HL-60 (cell line): ENCODE data around the gene PDE8A.

ENCODE experiments used
- DNase-seq, 2 experiments: peaks; one replicate each; pipeline ENCODE4 v3.0.0-alpha.2; 2010 to 2020; ENCODE audit warnings: low read depth in 1 of 2, low spot score in 1 of 2
- H3K27ac ChIP-seq: fragments of 250-450 bp; sonication (Bioruptor Pico); replicated peaks from 2 replicates; pipeline ENCODE4 v1.5.1; 2020; ENCODE audit warnings: mild to moderate bottlenecking, moderate library complexity
- H3K27me3 ChIP-seq: fragments of 250-450 bp; sonication (Bioruptor Pico); 2 replicates; pipeline ENCODE4 v1.5.1; 2021; ENCODE audit warnings: mild to moderate bottlenecking, moderate library complexity; ENCODE audit not compliant: insufficient read depth, poor library complexity, severe bottlenecking
- H3K4me3 ChIP-seq: replicated peaks from 2 replicates; pipeline ENCODE4 v1.5.1; 2011; ENCODE audit warnings: mild to moderate bottlenecking, control low read depth, low read length; ENCODE audit not compliant: insufficient read depth
- CTCF ChIP-seq: IDR thresholded peaks from one replicate; pipeline ENCODE4 v1.5.1; 2011; ENCODE audit warnings: low read length, control low read depth, inconsistent platforms; ENCODE audit not compliant: insufficient read depth
- GABPA ChIP-seq: IDR thresholded peaks from 2 replicates; pipeline ENCODE4 v1.6.1; 2012; ENCODE audit warnings: low read depth
- POLR2AphosphoS5 ChIP-seq: IDR thresholded peaks from 2 replicates; pipeline ENCODE4 v1.6.1; 2012; ENCODE audit warnings: low read depth
- SPI1 ChIP-seq: IDR thresholded peaks from 2 replicates; pipeline ENCODE4 v1.6.1; 2012; ENCODE audit warnings: low read depth, mild to moderate bottlenecking, borderline replicate concordance
- TF ChIP-seq, protein P1 (sequence below): IDR thresholded peaks from 2 replicates; pipeline ENCODE4 v1.6.1; 2012; ENCODE audit warnings: low read depth; ENCODE audit not compliant: insufficient replicate concordance

PDE8A gene

DNA sequence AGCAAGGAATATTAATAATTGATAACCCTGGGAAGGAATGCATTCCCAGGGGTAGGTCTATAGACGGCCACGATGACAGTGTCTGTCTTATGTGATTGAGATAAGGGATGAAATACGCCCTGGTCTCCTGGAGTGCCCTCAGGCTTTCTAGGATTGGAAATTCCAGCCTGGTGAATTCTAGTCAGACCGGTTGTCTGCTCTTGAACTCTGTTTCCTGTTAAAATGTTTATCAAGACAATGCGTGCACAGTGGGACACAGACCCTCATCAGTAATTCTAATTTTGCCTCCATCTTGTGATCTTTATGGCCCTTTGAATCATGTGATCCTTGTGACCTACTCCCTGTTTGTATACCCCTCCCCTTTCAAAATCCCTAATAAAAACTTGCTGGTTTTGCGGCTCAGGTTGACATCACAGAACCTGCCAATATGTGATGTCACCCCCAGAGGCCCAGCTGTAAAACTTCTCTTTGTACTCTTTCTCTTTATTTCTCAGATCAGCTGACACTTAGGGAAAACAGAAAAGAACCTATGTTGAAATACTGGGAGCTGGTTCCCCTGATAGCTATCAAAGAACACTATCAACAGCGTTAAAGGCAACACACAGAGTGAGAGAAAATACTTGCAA, 183.3 kb downstream of the PDE8A start:
- no peak overlapping the region for H3K4me3 ChIP-seq
- no peak for DNase-seq
- H3K27ac ChIP-seq, result no peak overlapping the region
- H3K27me3 ChIP-seq, result no peaks in the 10 kb centered on the region
- TF ChIP-seq, protein P1, sequence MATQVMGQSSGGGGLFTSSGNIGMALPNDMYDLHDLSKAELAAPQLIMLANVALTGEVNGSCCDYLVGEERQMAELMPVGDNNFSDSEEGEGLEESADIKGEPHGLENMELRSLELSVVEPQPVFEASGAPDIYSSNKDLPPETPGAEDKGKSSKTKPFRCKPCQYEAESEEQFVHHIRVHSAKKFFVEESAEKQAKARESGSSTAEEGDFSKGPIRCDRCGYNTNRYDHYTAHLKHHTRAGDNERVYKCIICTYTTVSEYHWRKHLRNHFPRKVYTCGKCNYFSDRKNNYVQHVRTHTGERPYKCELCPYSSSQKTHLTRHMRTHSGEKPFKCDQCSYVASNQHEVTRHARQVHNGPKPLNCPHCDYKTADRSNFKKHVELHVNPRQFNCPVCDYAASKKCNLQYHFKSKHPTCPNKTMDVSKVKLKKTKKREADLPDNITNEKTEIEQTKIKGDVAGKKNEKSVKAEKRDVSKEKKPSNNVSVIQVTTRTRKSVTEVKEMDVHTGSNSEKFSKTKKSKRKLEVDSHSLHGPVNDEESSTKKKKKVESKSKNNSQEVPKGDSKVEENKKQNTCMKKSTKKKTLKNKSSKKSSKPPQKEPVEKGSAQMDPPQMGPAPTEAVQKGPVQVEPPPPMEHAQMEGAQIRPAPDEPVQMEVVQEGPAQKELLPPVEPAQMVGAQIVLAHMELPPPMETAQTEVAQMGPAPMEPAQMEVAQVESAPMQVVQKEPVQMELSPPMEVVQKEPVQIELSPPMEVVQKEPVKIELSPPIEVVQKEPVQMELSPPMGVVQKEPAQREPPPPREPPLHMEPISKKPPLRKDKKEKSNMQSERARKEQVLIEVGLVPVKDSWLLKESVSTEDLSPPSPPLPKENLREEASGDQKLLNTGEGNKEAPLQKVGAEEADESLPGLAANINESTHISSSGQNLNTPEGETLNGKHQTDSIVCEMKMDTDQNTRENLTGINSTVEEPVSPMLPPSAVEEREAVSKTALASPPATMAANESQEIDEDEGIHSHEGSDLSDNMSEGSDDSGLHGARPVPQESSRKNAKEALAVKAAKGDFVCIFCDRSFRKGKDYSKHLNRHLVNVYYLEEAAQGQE, result no peak
- TF ChIP-seq POLR2AphosphoS5, result no peak

DNA sequence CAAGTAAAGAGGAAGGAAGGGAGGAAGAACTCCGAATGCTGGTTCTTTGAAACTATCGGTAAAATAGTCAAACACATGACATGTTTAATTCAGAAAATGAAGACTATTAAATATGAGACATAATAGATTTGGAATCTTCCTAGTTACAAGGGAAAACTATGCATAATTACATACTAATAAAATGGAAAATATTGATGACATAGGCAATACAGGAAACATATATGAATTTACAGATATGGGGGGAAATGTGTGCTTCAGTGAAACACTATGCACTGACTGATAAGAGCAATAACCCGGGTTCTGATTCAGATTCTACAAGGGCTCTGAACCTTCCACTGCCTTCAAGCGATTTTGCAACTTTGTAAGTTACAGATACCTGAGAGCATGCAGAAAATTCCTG, 185.9 kb downstream of the PDE8A start:
- DNase-seq, result no peak
- no peak overlapping the region for H3K27ac ChIP-seq
- no peak for TF ChIP-seq SPI1
- no peak overlapping the region for H3K4me3 ChIP-seq
- no peaks in the 10 kb centered on the region for H3K27me3 ChIP-seq

DNA sequence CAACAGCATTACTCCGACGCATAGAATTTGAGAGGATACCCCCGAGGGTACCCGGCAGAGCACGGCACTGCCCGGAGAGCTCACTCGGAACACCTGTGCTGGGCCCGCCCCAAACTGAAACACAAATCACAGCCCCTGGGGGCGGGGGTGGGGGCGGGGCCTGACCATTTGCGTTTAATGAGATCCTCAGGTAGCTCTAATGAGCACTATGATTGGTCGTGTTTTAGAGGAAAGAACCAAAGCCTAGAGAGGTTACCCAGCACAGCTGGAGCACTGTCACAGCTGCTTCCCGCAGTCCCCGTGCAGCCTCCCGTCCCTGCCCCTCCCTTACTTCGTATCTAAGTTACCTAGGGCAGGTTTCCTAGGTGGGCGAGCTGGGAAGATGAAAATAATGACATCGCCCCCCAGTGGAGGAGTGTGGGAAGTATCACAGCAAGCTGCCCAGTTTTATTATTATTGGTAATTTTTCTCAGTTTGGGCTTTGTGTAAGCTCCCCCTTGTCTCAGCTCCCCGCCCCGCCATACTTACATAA, 187.1 kb downstream of the PDE8A start:
- H3K27ac ChIP-seq, result no peak overlapping the region
- no peak for DNase-seq
- H3K4me3 ChIP-seq, result no peak overlapping the region
- H3K27me3 ChIP-seq, result no peaks in the 10 kb centered on the region
- TF ChIP-seq, protein P1, result no peak
- TF ChIP-seq CTCF (no peak), POLR2AphosphoS5 (no peak), SPI1 (no peak), GABPA (no peak)

DNA sequence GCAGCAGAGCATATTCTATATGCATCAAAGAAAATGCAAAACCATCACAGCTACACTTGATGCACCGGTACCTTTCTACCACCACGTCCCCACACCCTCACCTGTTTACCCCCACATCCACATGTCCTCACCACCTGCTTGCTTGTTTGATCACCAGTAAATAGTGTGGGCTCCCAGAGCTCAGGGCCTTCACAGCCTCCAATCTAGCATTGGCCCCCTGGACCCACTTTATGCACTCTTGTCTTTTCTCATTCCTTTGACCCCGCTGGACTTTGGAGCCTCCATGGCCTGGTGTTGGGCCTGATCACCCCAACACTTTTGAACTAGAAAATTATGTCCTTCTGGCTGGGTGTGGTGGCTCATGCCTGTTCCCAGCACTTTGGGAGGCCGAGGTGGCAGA, 190.1 kb downstream of the PDE8A start:
- no peak for DNase-seq
- no peaks in the 10 kb centered on the region for H3K27me3 ChIP-seq
- no peak overlapping the region for H3K4me3 ChIP-seq
- TF ChIP-seq GABPA (no peak), CTCF (no peak), SPI1 (no peak), POLR2AphosphoS5 (no peak)
- TF ChIP-seq, protein P1, result no peak
- no peak overlapping the region for H3K27ac ChIP-seq
